GM12892 (cell line): ENCODE data around the gene SALL1.

Experiments
- DNase-seq: peaks from one replicate; pipeline ENCODE4 v3.0.0; 2011; ENCODE audit not compliant: insufficient read length
- FAIRE-seq: peaks from 2 replicates; lab custom pipeline; 2011; peaks lifted over from hg19 to GRCh38; lab: Jason Lieb, UNC
- POLR2A ChIP-seq: IDR thresholded peaks from 2 replicates; pipeline ENCODE4 v1.6.1; 2011; ENCODE audit warnings: low read depth, low read length, control low read depth
- POLR2AphosphoS5 ChIP-seq: IDR thresholded peaks from 2 replicates; pipeline ENCODE4 v1.6.1; 2011; ENCODE audit warnings: low read depth, low read length, control low read depth
- TAF1 ChIP-seq: IDR thresholded peaks from 2 replicates; pipeline ENCODE4 v1.6.1; 2011; ENCODE audit warnings: low read depth, mild to moderate bottlenecking, control low read depth, low read length, borderline replicate concordance

SALL1 gene

DNA sequence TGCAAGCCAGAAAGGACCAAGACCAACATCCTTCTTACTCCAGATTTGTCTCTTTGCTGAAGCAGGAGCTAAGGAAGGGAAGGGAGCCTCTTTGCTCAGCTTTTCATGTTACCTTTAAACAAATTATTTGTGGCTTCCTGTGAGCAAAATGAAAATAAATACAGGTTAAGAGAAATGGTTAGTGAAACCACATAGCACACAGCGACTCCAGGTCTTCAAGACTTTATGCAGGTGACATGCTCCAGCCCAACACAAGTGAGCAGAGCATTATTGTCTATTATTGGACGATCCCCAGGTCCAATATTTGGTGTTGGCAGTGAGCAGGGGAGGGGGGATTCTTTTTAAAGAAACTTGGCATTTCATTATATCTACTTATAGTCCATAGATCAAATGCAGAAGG, 53.3 kb downstream of the SALL1 start:
- TF ChIP-seq POLR2AphosphoS5 (no peak), POLR2A (no peak), TAF1 (no peak)
- FAIRE-seq (no peak), DNase-seq (no peak)

DNA sequence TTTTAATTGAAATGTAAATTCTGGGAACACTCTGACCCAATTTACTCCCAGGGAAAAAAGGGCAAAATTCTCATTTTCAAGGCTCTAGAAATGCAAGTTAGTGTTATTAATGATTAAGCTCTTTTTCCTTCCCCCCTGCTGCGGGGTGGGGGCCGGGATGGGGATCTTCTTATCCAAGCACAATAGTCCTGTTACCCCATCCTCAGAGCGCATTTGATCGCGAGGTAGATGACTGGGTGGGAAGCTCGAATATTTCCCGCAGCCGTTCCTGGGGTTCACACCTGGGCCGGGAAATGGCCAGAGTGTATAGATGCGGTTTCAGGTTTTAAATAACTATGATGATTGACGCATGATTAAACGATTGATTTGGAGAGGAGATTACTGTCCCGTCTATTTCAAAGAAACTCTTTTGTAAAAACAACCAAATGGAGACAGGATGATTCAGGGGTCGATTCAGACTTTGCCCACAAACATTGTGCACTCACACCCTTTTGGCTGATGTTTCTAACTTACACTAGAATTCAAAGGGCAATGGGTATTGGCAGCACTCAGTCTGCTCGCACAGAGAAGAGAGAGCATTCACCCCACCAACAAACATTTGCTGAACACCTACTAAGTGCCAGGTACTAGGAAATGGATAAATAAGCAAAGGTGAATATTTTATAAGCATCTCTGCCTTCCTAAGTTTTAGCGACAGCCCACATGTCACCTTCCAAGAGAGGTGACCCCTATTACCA, 55.0 kb downstream of the SALL1 start:
- no peak for FAIRE-seq

DNA sequence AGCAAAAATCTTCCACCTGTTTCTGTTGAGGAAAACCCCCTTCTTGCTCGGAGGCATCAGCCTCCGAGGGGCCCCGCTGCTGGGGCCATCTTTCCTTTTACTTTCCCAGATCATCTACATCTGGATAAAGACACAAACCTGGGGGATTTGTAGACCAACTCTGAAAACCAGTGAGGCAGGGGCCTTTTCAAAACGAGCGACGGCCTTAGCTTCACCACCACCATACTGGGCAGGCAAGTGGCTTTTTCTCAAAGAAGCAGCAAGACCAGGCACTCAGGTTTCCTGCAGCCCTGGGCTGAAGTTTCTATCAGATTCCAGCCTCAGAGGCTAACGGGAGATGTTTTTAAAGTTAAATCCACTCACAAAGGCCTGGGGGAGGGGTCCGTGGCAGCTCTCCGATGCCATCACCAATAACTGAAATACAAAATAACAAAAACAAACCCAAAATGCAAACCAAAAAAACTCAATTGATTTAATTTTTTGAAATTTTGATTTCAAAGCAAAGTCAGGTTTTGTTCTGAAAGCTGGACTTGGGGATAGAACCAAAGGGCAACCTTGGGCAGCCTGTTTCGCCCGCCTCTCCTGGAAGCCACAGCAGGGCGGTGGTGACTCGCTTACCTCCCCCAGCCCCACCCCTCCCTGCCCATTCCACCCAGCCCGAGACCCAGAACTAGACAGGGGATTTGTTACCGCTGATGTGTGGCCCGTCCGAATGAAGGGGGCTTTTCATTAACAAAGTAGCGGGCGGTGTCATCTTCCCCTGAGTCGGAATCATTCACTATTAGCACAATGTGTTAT, 55.8 kb downstream of the SALL1 start:
- FAIRE-seq, result no peak
- no peak for DNase-seq
- TF ChIP-seq TAF1 (no peak), POLR2A (no peak), POLR2AphosphoS5 (no peak)

More for the DNA sequence above, 55.0 kb downstream of the SALL1 start:
- DNase-seq, result no peak
- TF ChIP-seq POLR2AphosphoS5, result no peak
- TF ChIP-seq TAF1, result no peak
- no peak for TF ChIP-seq POLR2A

DNA sequence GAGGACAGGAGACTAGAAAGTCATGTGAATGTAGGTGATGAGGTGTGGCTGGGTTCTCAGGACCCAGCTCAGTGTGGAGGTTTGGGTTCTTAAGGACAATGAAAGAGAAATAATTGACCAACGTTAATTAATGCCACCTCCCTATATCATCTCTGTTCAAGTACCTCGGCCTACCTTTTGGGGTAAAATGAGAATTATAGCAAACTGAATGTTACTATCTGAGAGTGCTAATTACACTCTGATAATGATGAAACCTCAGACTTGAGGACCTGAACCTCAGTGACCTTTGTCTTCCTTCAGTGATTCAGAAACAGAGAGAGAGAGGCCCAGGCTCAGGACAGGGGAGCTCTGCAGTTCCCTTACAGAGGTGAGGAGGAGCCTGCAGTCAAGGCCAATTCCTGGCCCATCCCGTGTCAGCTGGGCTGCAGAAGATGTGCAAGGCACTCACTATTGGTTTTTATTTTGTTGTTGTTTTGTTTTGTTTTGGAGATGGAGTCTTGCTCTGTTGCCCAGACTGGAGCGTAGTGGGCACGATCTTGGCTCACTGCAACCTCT, 57.3 kb downstream of the SALL1 start:
- FAIRE-seq (no peak), DNase-seq (no peak)
- no peak for TF ChIP-seq POLR2A
- TF ChIP-seq POLR2AphosphoS5, result no peak
- no peak for TF ChIP-seq TAF1
